ENCODE data around the gene CUX1. TPM values are rescaled to one million over a fixed set of nuclear protein-coding genes. Genes with fewer than 3 reads are reported as not detected.
"Not testable (repeated sequence)": the region's sequence is repeated elsewhere in the genome, so short reads cannot be mapped to it uniquely, and the experiment has no call there.

The CUX1 gene
- total RNA-seq, 3 donors from 2014 or later: 85.2 to 167 (median 120) TPM

DNA sequence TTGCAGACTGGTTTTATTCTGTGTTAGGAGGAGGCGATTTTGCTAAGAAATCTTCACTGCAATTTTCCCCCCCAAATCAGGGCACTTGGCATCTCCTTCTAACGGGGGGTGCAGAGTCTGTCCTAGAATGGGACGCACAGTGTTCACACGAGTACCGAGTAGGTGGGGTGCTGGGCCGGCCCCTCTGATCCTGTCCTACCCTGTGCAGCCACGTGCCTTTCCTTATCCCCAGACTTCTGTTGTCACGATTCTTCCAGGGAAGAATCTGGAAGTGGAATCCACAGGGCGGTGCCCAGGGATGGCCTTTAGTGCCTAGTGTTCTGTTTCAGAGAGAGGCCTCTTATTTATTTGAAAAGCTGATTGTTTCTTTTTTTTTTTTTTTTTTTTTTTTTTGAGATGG, 16.4 kb downstream of the CUX1 start:
- no peaks in the 10 kb centered on the region for H3K4me1 ChIP-seq (ENCODE audit: low read depth)
- no peak for DNase-seq
- H3K36me3 ChIP-seq (ENCODE audit: low read depth): no peaks in the 10 kb centered on the region
- H3K4me3 ChIP-seq: no peak overlapping the region
- TF ChIP-seq, protein P1, sequence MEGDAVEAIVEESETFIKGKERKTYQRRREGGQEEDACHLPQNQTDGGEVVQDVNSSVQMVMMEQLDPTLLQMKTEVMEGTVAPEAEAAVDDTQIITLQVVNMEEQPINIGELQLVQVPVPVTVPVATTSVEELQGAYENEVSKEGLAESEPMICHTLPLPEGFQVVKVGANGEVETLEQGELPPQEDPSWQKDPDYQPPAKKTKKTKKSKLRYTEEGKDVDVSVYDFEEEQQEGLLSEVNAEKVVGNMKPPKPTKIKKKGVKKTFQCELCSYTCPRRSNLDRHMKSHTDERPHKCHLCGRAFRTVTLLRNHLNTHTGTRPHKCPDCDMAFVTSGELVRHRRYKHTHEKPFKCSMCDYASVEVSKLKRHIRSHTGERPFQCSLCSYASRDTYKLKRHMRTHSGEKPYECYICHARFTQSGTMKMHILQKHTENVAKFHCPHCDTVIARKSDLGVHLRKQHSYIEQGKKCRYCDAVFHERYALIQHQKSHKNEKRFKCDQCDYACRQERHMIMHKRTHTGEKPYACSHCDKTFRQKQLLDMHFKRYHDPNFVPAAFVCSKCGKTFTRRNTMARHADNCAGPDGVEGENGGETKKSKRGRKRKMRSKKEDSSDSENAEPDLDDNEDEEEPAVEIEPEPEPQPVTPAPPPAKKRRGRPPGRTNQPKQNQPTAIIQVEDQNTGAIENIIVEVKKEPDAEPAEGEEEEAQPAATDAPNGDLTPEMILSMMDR (IDR thresholded peaks at IDR 0.05): no peak
- H3K9me3 ChIP-seq: no peaks in the 10 kb centered on the region
- intact Hi-C loops (cut with DNase I, micrococcal nuclease): no loop called here
- no peak for ATAC-seq

DNA sequence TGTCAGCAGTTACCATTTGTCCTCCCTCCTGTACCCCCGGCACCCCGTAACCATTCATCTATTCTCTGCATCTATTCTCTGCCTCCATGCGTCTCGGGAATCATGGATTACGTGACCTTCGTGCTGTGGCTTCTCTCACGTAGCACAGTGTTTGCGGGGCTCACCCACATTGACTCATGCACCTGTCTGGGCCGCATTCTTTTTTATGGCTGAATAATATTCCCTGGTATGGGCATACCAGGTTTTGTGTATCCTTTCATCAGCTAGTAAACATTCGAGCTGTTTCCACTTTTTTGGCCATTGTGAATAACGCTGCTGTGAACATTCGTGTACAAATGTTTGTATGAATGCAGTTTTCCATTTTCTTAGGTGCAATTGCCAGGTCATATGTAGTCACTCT, 17.7 kb downstream of the CUX1 start:
- intact Hi-C loops (cut with DNase I, micrococcal nuclease): no loop called here
- DNase-seq: no peak
- no peaks in the 10 kb centered on the region for H3K4me1 ChIP-seq (ENCODE audit: low read depth)

DNA sequence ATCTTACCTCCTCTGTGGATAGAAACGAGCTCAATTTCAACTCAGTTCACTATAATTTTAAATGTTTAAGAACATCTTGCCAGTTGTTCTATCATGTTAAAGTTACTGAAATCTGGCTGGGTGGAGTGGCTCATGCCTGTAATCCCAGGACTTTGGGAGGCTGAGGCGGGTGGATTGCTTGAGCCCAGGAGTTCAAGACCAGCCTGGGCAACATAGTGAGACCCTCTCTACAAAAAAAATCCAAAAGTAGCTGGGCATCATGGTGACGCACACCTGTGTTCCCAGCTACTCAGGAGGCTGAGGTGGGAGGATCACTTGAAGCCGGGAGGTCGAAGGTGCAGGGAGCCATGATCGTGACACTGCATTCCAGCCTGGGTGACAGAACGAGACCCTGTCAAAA, 20.0 kb downstream of the CUX1 start:
- H3K36me3 ChIP-seq (ENCODE audit: low read depth); ATAC-seq; H3K4me1 ChIP-seq (ENCODE audit: low read depth); H3K4me3 ChIP-seq; H3K9me3 ChIP-seq; intact Hi-C loops (cut with DNase I, micrococcal nuclease); DNase-seq: not testable (repeated sequence)

More for the DNA sequence above, 17.7 kb downstream of the CUX1 start:
- ATAC-seq: no peak
- Histone ChIP-seq H3K4me3 (no peak overlapping the region), H3K9me3 (no peaks in the 10 kb centered on the region), H3K36me3 (ENCODE audit: low read depth) (no peaks in the 10 kb centered on the region)
- TF ChIP-seq, protein P1 (IDR thresholded peaks at IDR 0.05): no peak

DNA sequence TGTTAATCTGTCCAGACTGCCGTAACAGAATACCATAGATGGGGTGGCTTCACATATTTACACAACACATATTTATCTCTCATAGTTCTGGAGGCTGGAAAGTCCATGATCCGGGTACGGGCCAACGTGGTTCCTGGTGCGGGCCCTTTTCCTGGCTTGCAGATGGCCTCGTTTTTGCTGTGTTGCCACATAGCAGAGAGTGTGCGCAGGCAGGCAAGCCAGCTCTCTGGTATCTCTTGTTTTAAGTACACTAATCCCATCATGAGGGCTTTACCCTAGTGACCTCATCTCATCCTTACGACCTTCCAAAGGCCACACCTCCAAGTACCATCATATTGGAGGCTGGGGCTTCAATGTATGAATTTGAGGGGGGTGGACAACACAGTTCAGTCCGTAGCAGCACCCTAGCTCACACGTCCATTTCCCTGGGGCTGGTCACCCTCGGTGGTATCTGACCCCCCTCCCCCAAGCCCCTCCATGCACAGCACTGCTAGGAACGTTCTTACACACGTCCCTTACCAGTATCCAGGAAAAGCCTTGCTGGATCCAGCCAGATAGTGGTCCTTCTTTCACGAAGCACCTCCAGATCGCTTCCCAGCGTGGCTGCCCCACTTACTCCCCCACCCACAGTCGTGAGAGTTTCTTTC, 21.5 kb downstream of the CUX1 start:
- ATAC-seq: no peak
- TF ChIP-seq, protein P1 (IDR thresholded peaks at IDR 0.05): no peak
- no peak for DNase-seq
- H3K36me3 ChIP-seq (ENCODE audit: low read depth): no peaks in the 10 kb centered on the region
- H3K9me3 ChIP-seq: no peaks in the 10 kb centered on the region
- H3K4me3 ChIP-seq: no peak overlapping the region
- intact Hi-C loops (cut with DNase I, micrococcal nuclease): no loop called here
- no peaks in the 10 kb centered on the region for H3K4me1 ChIP-seq (ENCODE audit: low read depth)

DNA sequence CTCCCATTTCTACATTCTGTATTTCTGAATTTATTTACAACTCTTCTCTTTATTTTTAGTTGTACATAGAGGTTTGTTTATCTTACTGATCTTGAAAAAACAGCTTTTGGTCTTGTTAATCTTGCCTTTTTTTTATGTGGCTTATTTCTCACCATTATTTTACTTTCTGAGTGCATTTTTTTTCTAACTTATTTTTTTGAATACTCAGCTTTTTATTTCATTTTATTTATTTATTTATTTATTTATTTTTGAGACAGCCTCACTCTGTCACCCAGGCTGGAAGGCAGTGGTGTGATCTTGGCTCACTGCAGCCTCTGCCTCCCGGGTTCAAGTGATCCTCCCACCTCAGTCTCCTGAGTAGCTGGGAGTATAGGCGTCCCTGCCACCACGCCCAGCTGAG, 23.9 kb downstream of the CUX1 start:
- intact Hi-C loops (cut with DNase I, micrococcal nuclease): no loop called here
- Histone ChIP-seq H3K36me3 (ENCODE audit: low read depth) (no peaks in the 10 kb centered on the region), H3K4me1 (ENCODE audit: low read depth) (no peaks in the 10 kb centered on the region), H3K9me3 (peaks cover 4% of the 10 kb centered on the region), H3K4me3 (no peak overlapping the region)
- TF ChIP-seq, protein P1 (IDR thresholded peaks at IDR 0.05): no peak
- no peak for DNase-seq
- no peak for ATAC-seq

DNA sequence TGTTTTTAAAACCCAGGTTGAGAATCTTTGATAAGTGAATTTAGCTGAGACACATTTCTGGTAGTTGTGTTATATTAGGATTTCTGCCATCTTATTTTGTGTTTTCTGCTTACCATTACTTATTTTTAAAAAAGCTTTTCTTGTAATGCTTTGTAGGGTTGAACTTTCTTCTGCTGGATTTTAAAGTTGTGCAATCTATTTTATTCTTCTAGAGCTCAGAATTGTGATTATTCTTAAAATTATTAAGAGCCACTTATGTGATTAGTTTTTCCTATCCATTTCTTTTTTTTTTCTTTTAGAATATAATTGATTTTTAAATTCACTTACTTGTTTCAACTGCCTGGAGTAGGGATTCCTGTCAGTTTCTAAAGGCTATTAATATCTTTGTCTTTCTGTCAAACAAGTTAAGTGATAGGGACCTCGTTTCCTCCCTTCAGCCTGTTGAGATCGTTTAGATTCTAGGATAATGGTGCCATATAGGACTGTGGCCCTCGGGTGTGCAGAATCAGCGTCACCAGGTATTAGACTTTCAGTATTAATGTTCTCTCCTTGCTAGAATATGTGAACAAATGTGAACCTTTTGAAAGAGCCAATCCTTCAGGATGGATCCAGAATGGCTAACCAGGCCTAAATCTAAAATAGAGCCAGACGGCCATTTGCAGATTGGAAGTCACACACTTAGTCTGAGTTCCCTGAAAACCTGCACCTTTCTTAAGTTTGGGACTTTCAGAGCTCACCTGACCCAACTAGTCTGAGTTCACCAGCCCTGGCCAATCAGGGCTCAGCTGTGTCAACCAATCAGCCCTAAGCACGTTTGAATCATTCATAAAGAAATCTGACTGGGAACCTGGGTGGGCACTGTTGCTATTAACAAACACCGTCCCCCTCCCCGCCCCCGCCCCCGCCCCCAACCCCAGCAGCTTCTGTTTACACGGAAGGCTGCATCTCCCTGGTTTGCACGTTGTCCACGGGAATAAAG, 26.2 kb downstream of the CUX1 start:
- Histone ChIP-seq H3K4me1 (ENCODE audit: low read depth) (no peaks in the 10 kb centered on the region), H3K9me3 (peaks cover 22% of the 10 kb centered on the region), H3K36me3 (ENCODE audit: low read depth) (no peaks in the 10 kb centered on the region), H3K4me3 (no peak overlapping the region)
- intact Hi-C loops (cut with DNase I, micrococcal nuclease): no loop called here
- TF ChIP-seq, protein P1 (IDR thresholded peaks at IDR 0.05): no peak
- no peak for ATAC-seq
- no peak for DNase-seq

Data from mucosa of descending colon (tissue), 3 donors.